WERI-Rb-1 (cell line): ENCODE results near the gene DHX32.

Experiments
- DNase-seq: peaks from one replicate; pipeline ENCODE4 v3.0.0-alpha.2; 2020
- H3K27ac ChIP-seq: fragments of 250-450 bp; sonication (Bioruptor Pico); 2 replicates; pipeline ENCODE4 v1.5.1; 2020; ENCODE audit warnings: mild to moderate bottlenecking, moderate library complexity
- H3K27me3 ChIP-seq: fragments of 250-450 bp; sonication (Bioruptor Pico); 2 replicates; pipeline ENCODE4 v1.5.1; 2021; ENCODE audit warnings: mild to moderate bottlenecking, low read depth, moderate library complexity; ENCODE audit not compliant: insufficient read depth, severe bottlenecking
- H3K36me3 ChIP-seq: fragments of 250-450 bp; sonication (Bioruptor Pico); 2 replicates; pipeline ENCODE4 v1.5.1; 2020; ENCODE audit warnings: mild to moderate bottlenecking, moderate library complexity
- H3K4me3 ChIP-seq: 2 replicates; pipeline ENCODE4 v1.5.1; 2011; ENCODE audit warnings: low read depth, mild to moderate bottlenecking, control low read depth, low read length
- H3K9me3 ChIP-seq: fragments of 250-450 bp; sonication (Bioruptor Pico); 2 replicates; pipeline ENCODE4 v1.5.1; 2021; ENCODE audit warnings: mild to moderate bottlenecking, moderate library complexity; ENCODE audit not compliant: severe bottlenecking
- TF ChIP-seq, protein P1 (sequence below): IDR thresholded peaks from 2 replicates; pipeline ENCODE4 v1.5.1; 2011; ENCODE audit warnings: low read depth, mild to moderate bottlenecking, control low read depth, inconsistent platforms, low read length

Gene DHX32

DNA sequence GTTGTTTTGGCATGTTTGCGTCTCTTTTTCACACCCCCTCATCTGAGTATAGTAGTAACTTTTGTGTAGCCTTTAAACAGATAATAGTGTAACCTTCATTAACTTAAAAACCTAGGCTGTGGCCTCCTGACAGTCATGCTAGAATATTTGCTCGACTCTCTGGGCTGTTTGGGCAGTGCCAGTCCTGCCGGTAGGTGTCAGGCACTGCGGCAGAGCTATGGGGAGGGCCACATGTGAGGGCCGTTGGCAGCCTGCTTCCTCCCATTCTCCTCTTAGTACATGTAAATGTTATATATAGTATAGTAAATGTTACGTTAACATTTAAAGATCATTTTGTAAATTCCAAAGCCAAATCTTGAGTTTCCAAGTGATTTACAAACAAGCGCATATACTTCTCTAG, 31.6 kb downstream of the DHX32 start:
- TF ChIP-seq, protein P1, sequence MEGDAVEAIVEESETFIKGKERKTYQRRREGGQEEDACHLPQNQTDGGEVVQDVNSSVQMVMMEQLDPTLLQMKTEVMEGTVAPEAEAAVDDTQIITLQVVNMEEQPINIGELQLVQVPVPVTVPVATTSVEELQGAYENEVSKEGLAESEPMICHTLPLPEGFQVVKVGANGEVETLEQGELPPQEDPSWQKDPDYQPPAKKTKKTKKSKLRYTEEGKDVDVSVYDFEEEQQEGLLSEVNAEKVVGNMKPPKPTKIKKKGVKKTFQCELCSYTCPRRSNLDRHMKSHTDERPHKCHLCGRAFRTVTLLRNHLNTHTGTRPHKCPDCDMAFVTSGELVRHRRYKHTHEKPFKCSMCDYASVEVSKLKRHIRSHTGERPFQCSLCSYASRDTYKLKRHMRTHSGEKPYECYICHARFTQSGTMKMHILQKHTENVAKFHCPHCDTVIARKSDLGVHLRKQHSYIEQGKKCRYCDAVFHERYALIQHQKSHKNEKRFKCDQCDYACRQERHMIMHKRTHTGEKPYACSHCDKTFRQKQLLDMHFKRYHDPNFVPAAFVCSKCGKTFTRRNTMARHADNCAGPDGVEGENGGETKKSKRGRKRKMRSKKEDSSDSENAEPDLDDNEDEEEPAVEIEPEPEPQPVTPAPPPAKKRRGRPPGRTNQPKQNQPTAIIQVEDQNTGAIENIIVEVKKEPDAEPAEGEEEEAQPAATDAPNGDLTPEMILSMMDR, result no peak
- Histone ChIP-seq H3K4me3 (no peak overlapping the region), H3K27ac (no peak overlapping the region), H3K27me3 (no peaks in the 10 kb centered on the region), H3K9me3 (no peaks in the 10 kb centered on the region), H3K36me3 (peaks cover 7% of the 10 kb centered on the region)
- DNase-seq, result no peak

DNA sequence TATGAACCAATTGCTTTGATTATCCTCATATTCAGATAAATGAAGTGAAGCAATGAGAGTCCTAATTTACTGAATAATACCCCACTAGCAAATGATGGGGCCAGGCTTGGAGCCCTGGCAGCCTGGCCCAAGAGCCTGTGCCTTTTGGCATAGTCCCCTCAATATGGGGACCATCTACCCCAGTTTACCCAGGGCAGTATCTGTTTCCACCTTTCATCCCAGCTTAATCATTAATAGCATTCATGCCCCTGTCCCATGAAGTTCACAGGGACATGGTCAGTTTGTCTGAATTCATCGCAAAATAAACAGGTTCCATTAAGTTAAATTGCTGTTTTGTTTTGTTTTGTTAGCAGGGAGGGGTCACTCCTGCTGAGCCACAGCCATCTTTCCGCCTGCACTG, 32.2 kb downstream of the DHX32 start:
- no peaks in the 10 kb centered on the region for H3K9me3 ChIP-seq
- TF ChIP-seq, protein P1, result no peak
- H3K27me3 ChIP-seq, result no peaks in the 10 kb centered on the region
- H3K27ac ChIP-seq, result no peak overlapping the region
- DNase-seq, result no peak
- no peak overlapping the region for H3K4me3 ChIP-seq
- H3K36me3 ChIP-seq, result peaks cover 7% of the 10 kb centered on the region

DNA sequence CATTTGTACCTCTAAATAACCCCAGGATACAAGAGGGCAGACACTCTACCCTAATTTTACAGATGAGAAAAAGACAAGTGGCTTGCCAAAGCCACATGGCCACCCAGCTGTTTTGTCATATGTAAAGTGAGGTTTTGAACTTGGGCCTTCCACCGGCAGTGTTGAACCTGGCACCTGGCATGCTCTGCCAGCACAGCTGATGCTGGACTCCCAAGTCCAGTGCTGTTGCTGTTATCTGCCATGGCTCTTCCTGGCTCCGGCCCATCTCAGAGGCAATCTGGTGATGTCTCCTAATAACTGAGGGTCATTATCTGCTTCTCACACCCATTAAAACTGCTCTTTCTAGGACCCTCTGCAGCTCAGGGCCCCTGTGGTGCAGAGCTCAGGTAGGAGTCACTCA, 32.7 kb downstream of the DHX32 start:
- Histone ChIP-seq H3K27me3 (no peaks in the 10 kb centered on the region), H3K36me3 (peaks cover 7% of the 10 kb centered on the region), H3K4me3 (no peak overlapping the region), H3K27ac (no peak overlapping the region), H3K9me3 (no peaks in the 10 kb centered on the region)
- no peak for DNase-seq
- TF ChIP-seq, protein P1, result no peak

DNA sequence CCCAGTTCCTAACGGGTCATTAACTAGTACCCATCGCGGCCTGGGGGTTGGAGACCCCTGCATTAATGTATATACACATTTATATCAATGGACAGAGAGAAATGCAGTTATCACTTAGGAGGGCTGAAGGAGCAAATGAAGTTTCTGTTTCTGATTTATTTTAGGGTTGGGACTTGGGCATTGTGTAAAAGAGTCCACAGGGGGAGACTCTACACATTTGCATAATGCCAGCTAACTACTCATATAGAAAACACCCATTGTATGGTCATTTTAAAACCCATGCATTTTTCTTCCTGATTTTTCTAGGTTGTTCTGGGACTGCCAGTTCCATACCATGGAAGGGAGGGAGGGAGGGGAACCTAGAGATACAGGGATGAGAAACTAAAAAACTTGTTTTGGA, 34.2 kb downstream of the DHX32 start:
- Histone ChIP-seq H3K9me3 (no peaks in the 10 kb centered on the region), H3K36me3 (peaks cover 6% of the 10 kb centered on the region), H3K27ac (no peak overlapping the region), H3K4me3 (no peak overlapping the region), H3K27me3 (no peaks in the 10 kb centered on the region)
- DNase-seq, result no peak
- TF ChIP-seq, protein P1, result no peak

DNA sequence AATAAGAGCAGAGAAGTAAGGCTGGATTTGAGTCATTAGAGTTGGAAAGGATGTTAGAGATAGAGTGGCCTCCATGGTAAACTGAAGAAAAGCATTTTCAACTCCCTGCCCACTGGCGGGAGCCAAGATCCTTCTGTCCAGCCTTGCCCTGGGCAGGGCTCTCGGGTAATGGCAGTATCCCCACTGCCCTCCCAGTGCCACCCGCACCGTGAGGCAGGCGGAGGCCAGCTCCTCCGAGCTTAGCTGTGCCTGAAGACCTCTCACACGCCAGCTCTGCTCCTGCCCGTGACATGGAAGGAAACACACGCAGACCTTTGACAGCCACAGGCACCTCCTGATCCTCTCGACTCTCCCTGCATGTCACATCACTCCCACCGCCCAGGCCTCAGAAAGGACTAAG, 35.5 kb downstream of the DHX32 start:
- TF ChIP-seq, protein P1, result no peak
- Histone ChIP-seq H3K36me3 (peaks cover 19% of the 10 kb centered on the region), H3K27me3 (no peaks in the 10 kb centered on the region), H3K27ac (no peak overlapping the region), H3K9me3 (no peaks in the 10 kb centered on the region), H3K4me3 (no peak overlapping the region)
- DNase-seq, result no peak

DNA sequence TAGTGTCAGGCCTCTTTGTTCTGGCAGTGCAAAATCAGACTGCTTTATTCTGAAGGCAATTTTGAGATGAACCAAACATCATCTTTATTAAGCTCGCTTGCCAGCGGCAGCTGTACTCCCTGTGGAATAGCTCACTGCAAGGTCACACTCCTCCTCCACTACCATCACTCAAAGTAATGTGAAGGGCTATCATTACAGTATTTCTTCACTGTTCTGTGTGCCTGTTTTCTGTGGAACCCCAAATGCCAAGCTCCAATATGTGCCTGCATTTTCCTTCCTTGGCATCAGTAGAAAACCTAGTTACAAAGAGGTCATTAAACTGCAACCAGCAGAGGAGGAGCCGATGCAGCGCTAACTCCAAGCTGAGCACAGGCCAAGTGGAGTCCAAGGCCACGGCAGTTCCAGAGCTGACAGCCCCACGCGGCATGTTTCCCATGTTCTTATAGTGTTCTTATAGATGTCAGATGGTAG, 36.3 kb downstream of the DHX32 start:
- Histone ChIP-seq H3K36me3 (peaks cover 27% of the 10 kb centered on the region), H3K27me3 (no peaks in the 10 kb centered on the region)

More for the DNA sequence above, 36.3 kb downstream of the DHX32 start:
- Histone ChIP-seq H3K27ac (no peak overlapping the region), H3K4me3 (no peak overlapping the region), H3K9me3 (no peaks in the 10 kb centered on the region)
- DNase-seq, result no peak
- TF ChIP-seq, protein P1, result no peak
